Activated naive CD4-positive, alpha-beta T cell treated with anti-CD3 and anti-CD28 coated beads for 36 hours (primary cell): ENCODE results near the gene GEMIN2. TPM values are rescaled to one million over a fixed set of nuclear protein-coding genes. Genes with fewer than 3 reads are reported as not detected.
"Not testable (repeated sequence)": the region's sequence is repeated elsewhere in the genome, so short reads cannot be mapped to it uniquely, and the experiment has no call there.

Experiments
- CTCF ChIA-PET: fragments of 350-600 bp; sonication (Branson Sonifier 250); formaldehyde crosslinking; loops from one replicate; lab custom pipeline; 2021; ENCODE audit warnings: antibody characterized with exemption; lab: Charles Lee
- DNase-seq: peaks from one replicate; pipeline ENCODE4 v3.0.0-alpha.2; 2020
- H3K27ac Mint-ChIP-seq: one replicate; pipeline ENCODE4 v1.8.0; 2021; ENCODE audit warnings: mild to moderate bottlenecking, mixed read lengths
- H3K27me3 Mint-ChIP-seq: one replicate; pipeline ENCODE4 v1.8.0; 2021; ENCODE audit warnings: low read depth, mixed read lengths
- H3K36me3 Mint-ChIP-seq: one replicate; pipeline ENCODE4 v1.8.0; 2021; ENCODE audit warnings: low read depth, mixed read lengths
- H3K4me1 Mint-ChIP-seq: one replicate; pipeline ENCODE4 v1.8.0; 2021; ENCODE audit warnings: low read depth, mixed read lengths
- H3K4me3 Mint-ChIP-seq: one replicate; pipeline ENCODE4 v1.8.0; 2021; ENCODE audit warnings: mild to moderate bottlenecking, moderate library complexity, mixed read lengths
- H3K9me3 Mint-ChIP-seq: one replicate; pipeline ENCODE4 v1.8.0; 2021; ENCODE audit warnings: mixed read lengths
- intact Hi-C: fragments of 100-400 bp; cut with micrococcal nuclease; formaldehyde crosslinking; loops from one replicate; pipeline ENCODE4 v1.15.1; 2023
- total RNA-seq, 2 experiments: library from RNA; stranded (reverse); gene quantifications; one replicate each; pipeline ENCODE4 v1.2.3, GENCODE V29; 2021

Gene GEMIN2
- total RNA-seq, 2 experiments from 2014 or later: 20.7 to 22.7 TPM

GRCh38 chr14:39099215-39099614 is 14.9 kb upstream of the GEMIN2 start:
- H3K9me3 Mint-ChIP-seq, H3K27me3 Mint-ChIP-seq, H3K27ac Mint-ChIP-seq, H3K4me3 Mint-ChIP-seq, DNase-seq: not testable (repeated sequence)
- CTCF ChIA-PET: interaction anchor here (0.6 kb wide), 1 partner anchor 103 kb away, joined by 3 read pairs; no protein-coding TSS in a partner anchor
- Mint-ChIP-seq H3K4me1 (peaks cover 53% of the 10 kb centered on the region), H3K36me3 (peaks cover 15% of the 10 kb centered on the region)
- intact Hi-C loops: loop anchor here (5.0 kb wide), 1 partner anchor 1032 kb away; no protein-coding TSS in a partner anchor

- Mint-ChIP-seq H3K9me3 (no peaks in the 10 kb centered on the region), H3K4me1 (peaks cover 52% of the 10 kb centered on the region), H3K27me3 (no peaks in the 10 kb centered on the region), H3K27ac (peak overlapping the region; percentile 5), H3K4me3 (no peak overlapping the region), H3K36me3 (peaks cover 11% of the 10 kb centered on the region)
- CTCF ChIA-PET: interaction anchor here (0.6 kb wide), 1 partner anchor 103 kb away, joined by 3 read pairs; no protein-coding TSS in a partner anchor
- DNase-seq: no peak
- intact Hi-C loops: loop anchor here (5.0 kb wide), 2 partner anchors 283 to 1032 kb away; no protein-coding TSS in a partner anchor
These were observed 14.4 kb upstream of the GEMIN2 start for GRCh38 chr14:39099748-39100147.

- no peaks in the 10 kb centered on the region for H3K9me3 Mint-ChIP-seq
- peaks cover 8% of the 10 kb centered on the region for H3K36me3 Mint-ChIP-seq
- no peak for DNase-seq
- H3K27me3 Mint-ChIP-seq: no peaks in the 10 kb centered on the region
- CTCF ChIA-PET: interaction anchor here (0.6 to 2.1 kb wide), 4 partner anchors 127 to 324 kb away, joined by 3 to 9 read pairs (median 4); no protein-coding TSS in a partner anchor
- intact Hi-C loops: loop anchor here (2.0 to 5.0 kb wide), 2 partner anchors 164 to 280 kb away; no protein-coding TSS in a partner anchor
- H3K4me1 Mint-ChIP-seq: peaks cover 46% of the 10 kb centered on the region
- H3K27ac Mint-ChIP-seq: peak overlapping the region; percentile 84
- peak overlapping the region; percentile 87 for H3K4me3 Mint-ChIP-seq
These were observed 11.7 kb upstream of the GEMIN2 start for GRCh38 chr14:39102265-39102968.

- DNase-seq: peak; percentile 87
- Mint-ChIP-seq H3K36me3 (peaks cover 8% of the 10 kb centered on the region), H3K9me3 (no peaks in the 10 kb centered on the region), H3K27me3 (no peaks in the 10 kb centered on the region), H3K4me3 (peak within 1 kb of the TSS; percentile 87), H3K4me1 (peaks cover 42% of the 10 kb centered on the region), H3K27ac (peak within 1 kb of the TSS; percentile 96)
- CTCF ChIA-PET: interaction anchor here (0.6 to 2.1 kb wide), 3 partner anchors 33 to 323 kb away, joined by 4 to 9 read pairs (median 4); no protein-coding TSS in a partner anchor
- intact Hi-C loops: loop anchor here (1.0 to 5.0 kb wide), 7 partner anchors 11 to 329 kb away; partner anchors contain the start of genes FBXO33, GEMIN2, PNN and TRAPPC6B
These were observed 10.9 kb upstream of the GEMIN2 start, which contains the start of gene SEC23A for GRCh38 chr14:39102969-39103957. Gene SEC23A (minus strand): TSS chr14:39103235. CDS start chr14:39096118, 7,117 bp downstream.

GRCh38 chr14:39104078-39104801 is 9.9 kb upstream of the GEMIN2 start:
- H3K36me3 Mint-ChIP-seq, H3K27me3 Mint-ChIP-seq, DNase-seq, H3K9me3 Mint-ChIP-seq: not testable (repeated sequence)
- H3K27ac Mint-ChIP-seq: peak overlapping the region; percentile 96
- intact Hi-C loops: loop anchor here (5.0 kb wide), 1 partner anchor 278 kb away; no protein-coding TSS in a partner anchor
- H3K4me3 Mint-ChIP-seq: peak overlapping the region; percentile 87
- CTCF ChIA-PET: interaction anchor here (1.4 to 2.1 kb wide), 2 partner anchors 127 to 322 kb away, joined by 4 to 9 read pairs; no protein-coding TSS in a partner anchor
- peaks cover 41% of the 10 kb centered on the region for H3K4me1 Mint-ChIP-seq

- Mint-ChIP-seq H3K27me3 (no peaks in the 10 kb centered on the region), H3K4me3 (no peak overlapping the region), H3K27ac (no peak overlapping the region), H3K9me3 (no peaks in the 10 kb centered on the region), H3K4me1 (peaks cover 18% of the 10 kb centered on the region), H3K36me3 (peaks cover 1% of the 10 kb centered on the region)
- CTCF ChIA-PET: interaction anchor here (1.0 kb wide), 1 partner anchor 319 kb away, joined by 6 read pairs; no protein-coding TSS in a partner anchor
- no peak for DNase-seq
- intact Hi-C loops: loop anchor here (1.0 kb wide), 5 partner anchors 122 to 362 kb away; partner anchors contain the start of gene FBXO33
These were observed 6.5 kb upstream of the GEMIN2 start for GRCh38 chr14:39107591-39107996.

- Mint-ChIP-seq H3K4me1 (peaks cover 17% of the 10 kb centered on the region), H3K27me3 (no peaks in the 10 kb centered on the region), H3K36me3 (no peaks in the 10 kb centered on the region), H3K9me3 (no peaks in the 10 kb centered on the region), H3K4me3 (no peak overlapping the region), H3K27ac (no peak overlapping the region)
- no peak for DNase-seq
- intact Hi-C loops: no loop called here
- CTCF ChIA-PET: interaction anchor here (1.1 kb wide), 1 partner anchor 318 kb away, joined by 5 read pairs; no protein-coding TSS in a partner anchor
These were observed 5.3 kb upstream of the GEMIN2 start for GRCh38 chr14:39108791-39109190.

GRCh38 chr14:39109893-39110715 is 4.0 kb upstream of the GEMIN2 start:
- intact Hi-C loops: no loop called here
- Mint-ChIP-seq H3K9me3 (no peaks in the 10 kb centered on the region), H3K36me3 (peaks cover 3% of the 10 kb centered on the region), H3K27me3 (no peaks in the 10 kb centered on the region), H3K4me3 (no peak overlapping the region), H3K27ac (no peak overlapping the region), H3K4me1 (peaks cover 13% of the 10 kb centered on the region)
- no peak for DNase-seq
- CTCF ChIA-PET: interaction anchor here (0.6 to 1.0 kb wide), 3 partner anchors 104 to 316 kb away, joined by 3 to 5 read pairs (median 3); no protein-coding TSS in a partner anchor

- no peak for DNase-seq
- peaks cover 11% of the 10 kb centered on the region for H3K36me3 Mint-ChIP-seq
- peaks cover 23% of the 10 kb centered on the region for H3K4me1 Mint-ChIP-seq
- H3K9me3 Mint-ChIP-seq: no peaks in the 10 kb centered on the region
- intact Hi-C loops: loop anchor here (1.0 to 2.0 kb wide), 7 partner anchors 10 to 319 kb away; partner anchors contain the start of genes FBXO33, PNN, SEC23A and TRAPPC6B
- CTCF ChIA-PET: interaction anchor here (0.6 to 1.0 kb wide), 4 partner anchors 98 to 313 kb away, joined by 3 to 4 read pairs (median 3); no protein-coding TSS in a partner anchor
- peak overlapping the region; percentile 90 for H3K27ac Mint-ChIP-seq
- peak overlapping the region; percentile 94 for H3K4me3 Mint-ChIP-seq
- H3K27me3 Mint-ChIP-seq: no peaks in the 10 kb centered on the region
These were observed 444 bp upstream of the GEMIN2 start for GRCh38 chr14:39113685-39114072.

- no peaks in the 10 kb centered on the region for H3K9me3 Mint-ChIP-seq
- peaks cover under 1% of the 10 kb centered on the region for H3K4me1 Mint-ChIP-seq
- H3K4me3 Mint-ChIP-seq: no peak overlapping the region
- H3K27ac Mint-ChIP-seq: no peak overlapping the region
- intact Hi-C loops: no loop called here
- CTCF ChIA-PET: no interaction called here
- H3K36me3 Mint-ChIP-seq: peaks cover 20% of the 10 kb centered on the region
- H3K27me3 Mint-ChIP-seq: no peaks in the 10 kb centered on the region
- DNase-seq: no peak
These were observed 8.4 kb downstream of the GEMIN2 start for GRCh38 chr14:39122330-39123138.
